Measurements from ENCODE around the gene ERN1. TPM values are rescaled to one million over a fixed set of nuclear protein-coding genes. Genes with fewer than 3 reads are reported as not detected.

The ERN1 gene
- total and polyA plus RNA-seq, 4 donors = 8.3 to 34.2 (median 19.4) TPM

GRCh38 chr17:64055183-64056142 lies 74.5 kb downstream of the ERN1 start:
- TF ChIP-seq, protein P1, sequence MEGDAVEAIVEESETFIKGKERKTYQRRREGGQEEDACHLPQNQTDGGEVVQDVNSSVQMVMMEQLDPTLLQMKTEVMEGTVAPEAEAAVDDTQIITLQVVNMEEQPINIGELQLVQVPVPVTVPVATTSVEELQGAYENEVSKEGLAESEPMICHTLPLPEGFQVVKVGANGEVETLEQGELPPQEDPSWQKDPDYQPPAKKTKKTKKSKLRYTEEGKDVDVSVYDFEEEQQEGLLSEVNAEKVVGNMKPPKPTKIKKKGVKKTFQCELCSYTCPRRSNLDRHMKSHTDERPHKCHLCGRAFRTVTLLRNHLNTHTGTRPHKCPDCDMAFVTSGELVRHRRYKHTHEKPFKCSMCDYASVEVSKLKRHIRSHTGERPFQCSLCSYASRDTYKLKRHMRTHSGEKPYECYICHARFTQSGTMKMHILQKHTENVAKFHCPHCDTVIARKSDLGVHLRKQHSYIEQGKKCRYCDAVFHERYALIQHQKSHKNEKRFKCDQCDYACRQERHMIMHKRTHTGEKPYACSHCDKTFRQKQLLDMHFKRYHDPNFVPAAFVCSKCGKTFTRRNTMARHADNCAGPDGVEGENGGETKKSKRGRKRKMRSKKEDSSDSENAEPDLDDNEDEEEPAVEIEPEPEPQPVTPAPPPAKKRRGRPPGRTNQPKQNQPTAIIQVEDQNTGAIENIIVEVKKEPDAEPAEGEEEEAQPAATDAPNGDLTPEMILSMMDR (IDR thresholded peaks at IDR 0.05; ENCODE audit: control extremely low read depth, extremely low read depth) = no peak
- no peak overlapping the region for H3K27ac ChIP-seq (ENCODE audit: low read depth in 1 of 2, low read length in 1 of 2)
- H3K9me3 ChIP-seq (ENCODE audit: control insufficient read depth in 4 of 4, insufficient read depth in 3 of 4, low read length in 3 of 4) = peaks cover 0 to 2% (median 0%) of the 10 kb centered on the region in 4 donors
- H3K4me3 ChIP-seq = no peak overlapping the region
- WGBS, 2 donors = 94 to 96% methylated on average over 22 of the region's 22 CpGs
- DNase-seq (no peak), ATAC-seq (ENCODE audit: insufficient read depth, low FRiP score) (no peak)
- no peaks in the 10 kb centered on the region for H3K27me3 ChIP-seq (ENCODE audit: control insufficient read depth in 3 of 3, insufficient read depth in 3 of 3, low read length in 2 of 3)
- no peak overlapping the region for H3K9ac ChIP-seq (ENCODE audit: insufficient read depth in 1 of 2, low read length in 2 of 2)
- H3K36me3 ChIP-seq (ENCODE audit: control insufficient read depth in 4 of 4, insufficient read depth in 4 of 4, low read length in 4 of 4) = peaks cover 3 to 57% (median 11%) of the 10 kb centered on the region in 4 donors
- no peaks in the 10 kb centered on the region for H3K4me1 ChIP-seq (ENCODE audit: control insufficient read depth in 5 of 5, insufficient read depth in 5 of 5, low read length in 5 of 5)

- WGBS, 2 donors = 94 to 95% methylated on average over 21 of the region's 21 CpGs
- Histone ChIP-seq H3K9me3 (ENCODE audit: control insufficient read depth in 4 of 4, insufficient read depth in 3 of 4, low read length in 3 of 4) (no peaks in the 10 kb centered on the region), H3K36me3 (ENCODE audit: control insufficient read depth in 4 of 4, insufficient read depth in 4 of 4, low read length in 4 of 4) (peaks cover 7 to 59% (median 11%) of the 10 kb centered on the region in 4 donors), H3K27me3 (ENCODE audit: control insufficient read depth in 3 of 3, insufficient read depth in 3 of 3, low read length in 2 of 3) (no peaks in the 10 kb centered on the region), H3K9ac (ENCODE audit: insufficient read depth in 1 of 2, low read length in 2 of 2) (no peak overlapping the region), H3K4me1 (ENCODE audit: control insufficient read depth in 5 of 5, insufficient read depth in 5 of 5, low read length in 5 of 5) (no peaks in the 10 kb centered on the region), H3K27ac (ENCODE audit: low read depth in 1 of 2, low read length in 1 of 2) (no peak overlapping the region), H3K4me3 (no peak overlapping the region)
- ATAC-seq (ENCODE audit: insufficient read depth, low FRiP score) (no peak), DNase-seq (no peak)
- TF ChIP-seq, protein P1 (IDR thresholded peaks at IDR 0.05; ENCODE audit: control extremely low read depth, extremely low read depth) = no peak
These were observed 75.6 kb downstream of the ERN1 start for GRCh38 chr17:64054304-64054703.

DNA sequence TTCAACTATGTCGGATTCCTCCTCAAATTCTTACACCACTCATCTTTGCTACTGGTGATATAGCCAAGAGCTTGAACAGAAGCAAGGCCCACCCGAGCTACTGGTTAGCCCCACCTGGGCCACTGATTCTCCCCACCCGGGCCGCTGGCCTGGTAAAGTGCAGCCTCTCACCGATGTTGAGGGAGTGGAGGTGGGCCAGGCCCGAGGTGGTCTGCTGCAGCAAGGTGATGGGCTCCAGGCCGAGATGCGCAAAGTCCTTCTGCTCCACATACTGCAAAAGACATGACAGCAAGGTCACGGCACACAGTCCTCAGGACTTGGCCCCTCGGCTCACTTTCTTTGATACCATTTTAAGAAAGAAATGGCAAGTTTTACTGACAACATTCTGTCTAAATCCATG lies 76.8 kb downstream of the ERN1 start:
- WGBS, 2 donors = 97 to 98% methylated on average over 10 of the region's 10 CpGs
- ATAC-seq (ENCODE audit: insufficient read depth, low FRiP score) = no peak
- Histone ChIP-seq H3K27ac (ENCODE audit: low read depth in 1 of 2, low read length in 1 of 2) (no peak overlapping the region), H3K27me3 (ENCODE audit: control insufficient read depth in 3 of 3, insufficient read depth in 3 of 3, low read length in 2 of 3) (no peaks in the 10 kb centered on the region), H3K9ac (ENCODE audit: insufficient read depth in 1 of 2, low read length in 2 of 2) (no peak overlapping the region), H3K4me3 (no peak overlapping the region), H3K36me3 (ENCODE audit: control insufficient read depth in 4 of 4, insufficient read depth in 4 of 4, low read length in 4 of 4) (peaks cover 7 to 67% (median 14%) of the 10 kb centered on the region in 4 donors), H3K4me1 (ENCODE audit: control insufficient read depth in 5 of 5, insufficient read depth in 5 of 5, low read length in 5 of 5) (no peaks in the 10 kb centered on the region), H3K9me3 (ENCODE audit: control insufficient read depth in 4 of 4, insufficient read depth in 3 of 4, low read length in 3 of 4) (no peaks in the 10 kb centered on the region)
- no peak for DNase-seq
- TF ChIP-seq, protein P1 (IDR thresholded peaks at IDR 0.05; ENCODE audit: control extremely low read depth, extremely low read depth) = no peak
